GM19043 (cell line): Measurements from ENCODE around the gene UBE2E2.

Experiments used
- ATAC-seq: cut with Tn5 transposase; IDR thresholded peaks from one replicate; pipeline ENCODE4 v1.9.1; 2021; ENCODE audit warnings: low read depth; ENCODE audit not compliant: unreplicated experiment

Gene UBE2E2

GRCh38 chr3:23272820-23273219, 69.7 kb downstream of the UBE2E2 start:
- ATAC-seq = no peak

- no peak for ATAC-seq
Measured at GRCh38 chr3:23275061-23275460, 71.9 kb downstream of the UBE2E2 start.

GRCh38 chr3:23275814-23276213, 72.7 kb downstream of the UBE2E2 start:
- ATAC-seq = no peak

- ATAC-seq = no peak
Measured at GRCh38 chr3:23276913-23277658, 74.0 kb downstream of the UBE2E2 start.

GRCh38 chr3:23277688-23278087, 74.6 kb downstream of the UBE2E2 start:
- no peak for ATAC-seq

GRCh38 chr3:23283625-23284024, 80.5 kb downstream of the UBE2E2 start:
- ATAC-seq = no peak

- ATAC-seq = no peak
Measured at GRCh38 chr3:23288286-23288685, 85.2 kb downstream of the UBE2E2 start.

GRCh38 chr3:23288715-23289114, 85.6 kb downstream of the UBE2E2 start:
- ATAC-seq = no peak

GRCh38 chr3:23292432-23292831, 89.3 kb downstream of the UBE2E2 start:
- ATAC-seq = no peak

- peak; percentile 63 for ATAC-seq
Measured at GRCh38 chr3:23294770-23295387, 91.8 kb downstream of the UBE2E2 start.

GRCh38 chr3:23301819-23302218, 98.7 kb downstream of the UBE2E2 start:
- no peak for ATAC-seq

GRCh38 chr3:23302271-23302670, 99.1 kb downstream of the UBE2E2 start:
- no peak for ATAC-seq

- no peak for ATAC-seq
Measured at GRCh38 chr3:23303601-23304217, 100.6 kb downstream of the UBE2E2 start.

- no peak for ATAC-seq
Measured at GRCh38 chr3:23304424-23304823, 101.3 kb downstream of the UBE2E2 start.

- no peak for ATAC-seq
Measured at GRCh38 chr3:23308986-23309625, 106.0 kb downstream of the UBE2E2 start.

GRCh38 chr3:23312866-23313265, 109.7 kb downstream of the UBE2E2 start:
- no peak for ATAC-seq

- ATAC-seq = no peak
Measured at GRCh38 chr3:23314981-23315762, 112.0 kb downstream of the UBE2E2 start.

- ATAC-seq = no peak
Measured at GRCh38 chr3:23316924-23317323, 113.8 kb downstream of the UBE2E2 start.

GRCh38 chr3:23319366-23320312, 116.5 kb downstream of the UBE2E2 start:
- no peak for ATAC-seq
